Right lung (tissue), 5 donors: ENCODE measurements around the gene FAM227B. TPM values are rescaled to one million over a fixed set of nuclear protein-coding genes. Genes with fewer than 3 reads are reported as not detected.
"Not testable (repeated sequence)": the region's sequence is repeated elsewhere in the genome, so short reads cannot be mapped to it uniquely, and the experiment has no call there.

Experiments used
- DNase-seq, 2 donors: peaks; one replicate each; pipeline ENCODE4 v3.0.0-alpha.2; 2013
- polyA plus RNA-seq, 5 donors: library from polyadenylated mRNA; unstranded; fragments of 120-200 nt; gene quantifications; one replicate each; pipeline versions ENCODE4 v1.2.1 to v1.2.3, GENCODE V29; 2013; ENCODE audit warnings: inconsistent platforms in 1 of 5, low replicate concordance in 1 of 5; ENCODE audit not compliant: insufficient read length in 5 of 5, insufficient read depth in 1 of 5

FAM227B gene
- polyA plus RNA-seq, 5 donors: 12.0 to 17.1 (median 15.6) TPM

DNA sequence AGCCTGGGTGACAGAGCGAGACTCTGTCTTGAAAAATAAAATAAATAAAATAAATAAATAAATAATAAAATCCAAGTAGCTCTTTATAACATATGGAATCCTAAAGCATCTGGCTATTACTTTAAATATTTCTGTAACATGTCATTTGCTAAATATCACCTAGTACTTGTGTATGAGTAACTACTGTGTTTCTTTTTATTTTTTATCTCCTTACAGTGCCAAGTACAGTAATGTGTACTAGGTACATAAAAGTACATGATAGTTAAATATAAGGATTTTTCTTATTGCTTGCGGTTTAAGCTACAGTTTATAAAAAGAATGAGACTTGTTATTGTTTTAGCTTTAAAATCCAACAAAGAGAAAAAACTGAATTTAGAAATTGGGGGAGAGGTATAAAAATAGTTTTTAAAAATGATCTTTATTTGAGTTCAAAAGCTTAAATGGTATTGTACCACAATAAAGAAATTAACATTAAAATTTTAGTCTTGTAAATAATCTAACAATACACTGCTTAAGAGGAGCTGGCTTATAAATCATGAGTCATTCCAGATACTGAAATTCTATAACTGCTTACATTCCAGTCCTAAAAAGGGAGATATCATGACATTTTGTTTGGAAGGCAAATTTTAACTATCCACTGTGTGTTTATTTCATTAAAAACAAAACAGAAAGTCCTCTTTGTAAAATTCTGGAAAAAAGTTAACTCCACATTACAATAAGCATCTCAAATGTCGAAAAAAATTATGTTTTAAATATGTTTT is 124.4 kb downstream of the FAM227B start:
- DNase-seq: no peak

DNA sequence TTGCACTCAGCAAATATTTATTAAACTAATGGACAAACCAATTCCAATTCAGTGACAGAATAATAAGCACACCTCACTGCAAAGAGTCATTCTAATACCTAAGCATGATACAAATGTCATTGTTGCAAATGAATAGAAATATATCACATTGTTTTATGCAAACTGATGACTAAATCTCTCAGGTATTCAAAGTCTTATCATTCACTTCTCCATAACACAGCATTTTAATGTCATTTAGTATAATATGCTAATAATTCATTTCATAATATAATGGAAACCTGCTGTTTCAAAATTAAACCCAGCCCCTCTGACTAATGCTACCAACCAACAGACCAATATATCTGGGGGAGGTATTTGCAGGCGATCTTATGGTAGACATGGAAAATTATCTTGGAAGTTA is 125.8 kb downstream of the FAM227B start:
- DNase-seq: no peak

DNA sequence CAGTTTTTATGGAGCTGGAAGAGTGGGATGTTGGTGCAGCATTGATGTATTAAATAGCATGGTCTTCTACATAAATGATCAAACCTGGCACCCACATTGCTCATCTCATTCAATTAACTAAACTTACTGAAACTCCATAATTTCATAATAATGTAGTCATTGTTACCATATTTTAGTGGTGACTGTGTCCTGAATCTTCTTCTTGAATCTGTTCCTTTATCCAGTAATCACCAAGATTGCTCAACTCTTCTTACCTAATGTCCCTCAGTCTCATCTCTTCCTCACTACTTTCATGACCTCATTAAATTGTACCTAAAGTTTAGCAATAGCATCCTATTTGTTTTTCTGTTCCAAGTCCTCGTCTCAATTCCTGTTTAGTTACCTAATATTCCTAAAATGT is 127.8 kb downstream of the FAM227B start:
- no peak for DNase-seq

DNA sequence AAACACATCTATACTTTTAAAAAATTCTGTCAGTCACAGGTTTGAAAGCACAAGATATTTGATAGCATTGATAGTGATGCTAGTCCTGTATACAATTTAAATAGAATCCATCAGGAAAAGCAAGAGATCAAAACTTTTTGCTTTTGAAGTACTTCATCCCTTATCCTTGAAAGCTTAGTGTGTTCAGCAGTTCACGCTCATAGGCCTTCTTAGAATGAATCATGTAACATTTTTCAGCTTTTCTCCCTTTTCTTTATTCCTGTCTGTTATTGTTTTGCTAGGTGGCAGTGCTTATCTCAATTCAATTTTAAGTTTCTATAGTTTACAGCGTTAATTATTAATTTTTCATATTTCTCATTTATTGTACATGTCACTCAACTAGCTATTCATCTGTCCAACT is 128.5 kb downstream of the FAM227B start:
- DNase-seq: no peak

DNA sequence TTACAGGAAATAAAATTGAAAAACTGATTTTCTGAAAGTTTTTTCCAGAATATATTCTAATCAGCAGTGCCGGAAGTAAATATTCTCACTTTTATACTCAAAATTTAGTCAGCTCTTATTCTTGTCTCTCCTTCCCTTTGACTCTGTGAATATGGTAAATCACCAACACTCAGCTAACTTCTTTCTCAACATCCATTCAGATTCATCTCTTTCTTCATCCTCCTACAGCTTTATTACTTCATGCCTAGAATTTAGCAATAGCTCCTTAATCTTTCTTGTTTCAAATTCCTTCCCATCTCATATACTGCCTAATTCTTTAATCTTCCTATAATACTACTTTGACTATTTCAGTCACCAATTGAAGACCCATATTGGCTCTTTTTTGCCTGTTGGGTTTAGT is 129.7 kb downstream of the FAM227B start:
- no peak for DNase-seq

DNA sequence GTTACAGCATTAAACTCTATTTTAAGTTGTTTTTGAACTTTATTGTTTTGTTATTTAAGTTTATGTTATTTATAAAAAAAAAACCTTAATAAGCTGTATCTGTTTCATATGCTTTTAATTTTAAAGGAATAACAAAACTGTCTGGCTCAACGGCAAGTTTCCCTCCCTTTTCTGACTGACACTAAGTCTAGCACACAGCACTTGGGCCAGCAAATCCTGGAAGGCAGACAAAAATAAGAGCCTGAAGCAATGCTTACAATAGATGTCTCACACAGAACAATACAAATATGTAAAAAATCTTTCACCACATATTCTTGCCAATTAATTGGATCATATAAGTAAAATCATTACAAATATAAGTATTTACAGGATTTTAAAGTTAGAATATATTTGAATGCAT is 135.2 kb downstream of the FAM227B start:
- not testable (repeated sequence) for DNase-seq

DNA sequence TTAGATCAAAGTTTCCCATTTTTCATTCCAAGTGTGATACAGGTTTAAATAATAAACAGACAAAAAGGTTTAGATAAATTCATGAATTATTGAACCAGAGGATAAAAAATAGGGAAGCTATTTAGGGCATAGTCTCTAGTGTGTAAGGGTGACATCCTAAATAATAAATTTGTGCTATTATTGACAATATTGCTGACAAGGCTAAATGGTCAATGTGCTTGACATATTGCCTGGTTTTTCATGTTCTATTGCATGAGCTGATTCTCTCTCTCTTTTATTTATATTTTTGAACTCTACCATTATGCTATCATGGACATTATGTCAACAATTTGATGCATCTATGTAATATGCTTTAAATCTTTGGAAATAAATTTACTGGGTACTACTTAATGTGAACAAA is 141.6 kb downstream of the FAM227B start:
- not testable (repeated sequence) for DNase-seq

DNA sequence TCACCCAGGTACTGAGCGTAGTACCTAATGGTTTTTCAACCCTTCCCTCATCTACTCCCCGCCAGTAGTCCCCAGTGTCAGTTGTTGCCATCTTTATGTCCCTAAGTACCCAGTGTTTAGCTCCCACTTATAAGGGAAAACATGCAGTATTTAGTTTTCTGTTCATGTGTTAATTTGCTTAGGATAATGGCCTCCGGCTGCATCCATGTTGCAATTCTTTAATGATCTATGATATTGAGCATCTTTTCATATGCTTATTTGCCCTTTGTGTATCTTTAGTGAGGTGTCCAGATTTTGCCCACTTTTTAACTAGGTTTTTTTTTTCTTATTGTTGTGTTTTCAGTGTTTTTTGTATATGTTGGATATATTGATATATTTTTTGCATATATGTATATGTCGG is 142.6 kb downstream of the FAM227B start:
- not testable (repeated sequence) for DNase-seq

DNA sequence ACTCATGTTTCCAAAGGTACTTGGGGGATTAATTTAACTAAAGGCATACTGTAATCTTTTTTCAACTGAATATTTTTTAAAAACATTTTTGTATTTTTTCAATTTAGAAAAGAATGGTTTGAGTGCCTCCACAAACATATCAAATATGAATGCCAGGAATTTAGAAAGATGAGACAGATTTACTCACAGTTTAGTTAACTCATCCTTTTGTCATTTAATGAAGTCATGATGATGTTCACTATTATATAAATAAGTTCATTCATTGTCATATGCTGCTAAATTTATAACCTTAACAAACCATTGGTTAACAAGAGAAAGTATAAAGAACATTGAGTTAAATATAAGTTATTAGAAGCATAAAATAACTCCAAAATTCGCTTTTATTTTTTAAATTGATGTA is 147.6 kb downstream of the FAM227B start:
- DNase-seq: no peak

DNA sequence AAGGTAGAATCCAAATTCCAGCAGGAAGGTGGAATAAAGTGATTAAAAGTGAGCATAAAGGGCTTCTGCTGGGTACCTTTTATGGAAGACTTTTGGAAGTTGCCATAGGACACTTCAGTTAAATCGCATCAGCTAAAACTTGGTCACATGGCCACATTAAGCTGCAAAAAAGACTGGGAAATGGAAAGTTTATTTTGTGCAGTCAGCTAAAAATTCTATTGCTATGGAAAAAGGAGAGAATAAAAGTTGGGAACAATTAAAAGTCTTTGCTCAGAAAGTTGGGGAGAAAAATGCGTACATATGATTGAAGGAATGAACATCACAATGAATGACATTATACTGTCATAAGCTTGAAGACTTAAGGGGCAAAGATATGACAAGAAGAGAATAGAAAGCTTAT is 148.3 kb downstream of the FAM227B start:
- no peak for DNase-seq

DNA sequence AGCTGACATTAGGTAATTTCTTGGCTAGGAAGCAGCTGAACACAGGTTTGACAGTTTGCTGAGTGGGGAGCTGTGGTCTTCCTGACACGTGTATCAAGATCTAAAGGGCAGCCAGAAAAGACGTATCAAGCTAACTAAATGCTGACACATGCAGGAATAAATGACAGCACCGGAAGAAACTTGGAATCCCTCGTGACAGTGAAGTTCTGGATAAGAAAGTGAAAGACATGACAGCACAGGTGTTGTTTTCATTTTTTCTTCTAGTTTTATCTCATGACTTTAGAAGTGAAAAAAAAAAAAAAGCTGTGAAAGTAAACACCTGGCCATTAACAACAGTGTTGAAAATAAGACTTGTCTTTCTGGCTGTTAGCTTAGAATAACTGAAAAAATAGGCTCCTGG is 148.9 kb downstream of the FAM227B start:
- DNase-seq: no peak

DNA sequence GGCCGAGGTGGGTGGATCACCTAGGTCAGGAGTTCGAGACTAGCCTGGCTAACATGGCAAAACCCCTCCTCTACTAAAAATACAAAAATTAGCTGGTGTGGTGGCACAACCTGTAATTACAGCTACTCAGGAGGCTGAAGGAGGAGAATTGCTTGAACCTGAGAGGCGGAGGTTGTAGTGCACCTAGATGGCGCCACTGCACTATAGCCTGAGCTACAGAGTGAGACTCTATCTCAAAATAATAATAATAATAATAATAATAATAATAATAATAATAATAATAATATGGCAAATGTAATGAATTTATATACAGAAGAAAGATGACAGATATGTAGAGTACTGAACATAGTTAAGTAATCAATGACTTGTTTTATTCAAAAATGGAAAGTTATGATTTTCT is 149.4 kb downstream of the FAM227B start:
- DNase-seq: not testable (repeated sequence)

DNA sequence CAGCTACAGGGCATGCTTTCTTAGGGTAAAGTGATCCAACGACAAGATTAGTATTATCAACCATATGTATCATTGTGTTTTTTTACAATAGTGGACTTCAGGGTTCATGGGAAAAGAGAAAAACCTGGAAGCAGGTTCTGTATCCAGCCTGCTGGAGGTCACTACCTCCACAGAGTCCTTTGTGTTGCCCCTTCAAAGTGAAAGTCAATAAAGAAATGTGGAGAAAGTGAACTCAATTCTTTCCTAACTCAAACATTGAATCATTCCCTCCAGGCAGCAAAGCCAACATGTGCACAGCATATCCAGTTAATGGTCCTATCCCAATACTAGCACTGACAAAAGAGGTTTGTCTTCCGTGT is 152.2 kb downstream of the FAM227B start:
- DNase-seq: no peak

DNA sequence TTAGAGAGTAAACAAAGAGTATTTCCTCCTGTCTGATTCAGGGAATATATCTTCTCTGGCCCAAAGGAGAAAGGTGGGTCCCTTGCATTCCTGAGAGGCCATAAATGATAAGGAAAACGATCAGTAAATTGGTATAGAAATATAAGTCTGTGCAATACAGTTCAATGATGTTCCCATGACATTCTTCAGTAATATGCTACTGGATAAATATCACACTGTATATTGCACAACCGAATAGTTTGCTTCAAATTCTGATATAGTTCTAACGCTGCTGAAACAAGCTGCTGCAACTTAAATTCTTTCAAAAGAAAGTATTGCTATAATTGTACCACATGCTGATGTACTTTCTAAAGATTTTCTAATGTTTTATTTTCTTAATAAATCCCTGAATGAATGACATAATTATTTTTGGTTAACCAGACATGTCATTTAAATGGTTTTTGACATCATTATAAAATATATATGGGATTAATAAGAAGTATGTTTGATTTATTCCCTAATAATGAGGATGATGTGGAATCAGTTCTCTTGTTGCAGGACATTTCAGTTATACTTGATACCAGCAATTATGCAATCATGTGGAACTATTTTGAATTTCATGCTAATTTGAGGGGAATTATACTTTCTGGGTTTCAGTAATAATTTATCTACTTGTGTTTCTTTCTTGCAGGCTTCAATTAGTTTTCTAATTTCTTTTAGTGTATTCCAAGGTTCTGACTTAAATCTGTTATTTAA is 152.7 kb downstream of the FAM227B start:
- DNase-seq: peak; percentile 27 to 38

DNA sequence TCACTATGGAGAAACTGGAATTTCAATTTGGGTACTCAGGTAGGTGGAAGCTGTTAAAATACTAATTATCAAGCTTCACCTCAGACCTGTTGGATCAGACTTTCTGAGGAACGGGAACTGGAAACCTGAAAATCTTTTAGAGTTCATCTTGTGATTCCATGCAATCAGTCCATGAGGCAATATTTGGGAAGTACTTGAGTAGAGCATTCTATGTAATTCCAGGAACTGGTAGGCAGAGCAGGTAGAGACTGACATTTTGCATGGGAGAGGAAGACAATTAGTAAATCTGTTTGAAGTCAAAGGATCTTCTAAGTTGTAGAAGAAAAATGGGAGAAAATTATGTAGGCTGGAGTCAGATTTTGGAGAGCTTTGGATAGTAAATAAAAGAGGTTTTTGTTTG is 154.5 kb downstream of the FAM227B start:
- DNase-seq: no peak

DNA sequence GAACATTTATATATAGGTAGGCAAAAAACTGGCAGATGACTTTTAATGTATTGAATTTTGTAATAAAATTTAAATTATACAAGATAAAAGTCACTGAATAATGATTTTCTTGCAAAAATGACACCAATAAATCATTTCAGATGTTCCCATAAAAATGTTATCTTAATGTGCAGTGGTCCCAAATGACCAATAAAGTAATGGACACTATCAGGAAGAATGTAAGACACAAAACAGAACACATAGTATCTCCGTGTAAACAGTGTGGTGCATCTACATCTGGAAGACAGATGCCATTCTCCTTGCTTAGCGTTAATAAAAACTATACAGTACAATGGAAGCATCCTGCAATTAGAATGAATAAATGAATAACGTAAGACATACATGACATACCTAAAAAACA is 156.1 kb downstream of the FAM227B start:
- DNase-seq: no peak

DNA sequence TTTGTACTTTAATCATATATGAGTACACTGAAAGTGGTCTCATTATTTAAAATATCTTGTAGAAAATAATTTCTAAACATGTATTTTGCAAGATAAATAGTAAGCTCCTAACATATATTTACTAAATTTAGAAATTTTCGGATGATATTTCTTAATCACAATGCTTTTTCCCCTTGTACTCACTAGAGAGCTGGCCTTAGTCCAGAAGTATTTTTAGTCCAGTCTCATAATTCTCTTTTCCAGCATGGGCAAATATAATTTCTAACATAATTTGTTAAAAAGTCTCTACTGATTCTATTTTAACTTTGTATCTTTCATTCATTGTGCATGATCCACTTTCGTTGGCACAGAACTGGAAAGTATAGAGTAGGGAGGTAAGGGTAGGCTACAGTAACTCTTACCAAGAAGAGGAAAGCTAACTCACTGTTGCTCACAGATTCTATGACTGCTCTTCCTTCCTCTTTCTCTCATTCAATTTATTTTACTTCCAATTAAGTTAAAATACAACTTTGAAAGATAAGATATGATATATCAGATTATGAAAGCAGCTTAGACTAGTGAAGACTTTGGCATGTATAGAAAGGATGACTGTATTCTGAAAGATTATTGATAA is 158.3 kb downstream of the FAM227B start:
- peak in 1 of 2 donors; percentile 34 for DNase-seq

DNA sequence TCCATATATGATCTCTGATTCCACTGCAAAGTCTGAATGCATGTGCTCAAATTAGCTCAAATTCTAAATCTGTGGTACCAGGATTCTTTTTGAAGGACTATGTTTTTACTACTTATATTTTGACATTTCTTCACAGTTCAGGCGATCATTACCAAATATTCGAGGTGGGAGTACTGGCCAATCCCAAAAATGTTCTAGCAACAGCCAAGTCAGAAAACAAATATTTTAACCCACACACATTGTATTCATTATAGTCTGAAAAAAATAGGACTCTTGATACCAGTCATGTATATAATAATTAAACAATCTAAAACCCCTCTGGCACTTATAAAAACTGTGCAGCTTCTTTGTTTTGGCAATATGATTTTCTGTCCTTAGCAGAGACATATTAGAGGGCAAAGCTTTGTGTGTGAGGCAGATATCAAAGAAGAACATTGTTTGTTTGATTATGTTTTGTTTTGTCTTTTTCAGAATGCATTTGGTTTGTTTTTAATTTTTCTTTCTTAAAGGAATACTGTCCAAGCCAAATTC is 160.1 kb downstream of the FAM227B start:
- DNase-seq: no peak

DNA sequence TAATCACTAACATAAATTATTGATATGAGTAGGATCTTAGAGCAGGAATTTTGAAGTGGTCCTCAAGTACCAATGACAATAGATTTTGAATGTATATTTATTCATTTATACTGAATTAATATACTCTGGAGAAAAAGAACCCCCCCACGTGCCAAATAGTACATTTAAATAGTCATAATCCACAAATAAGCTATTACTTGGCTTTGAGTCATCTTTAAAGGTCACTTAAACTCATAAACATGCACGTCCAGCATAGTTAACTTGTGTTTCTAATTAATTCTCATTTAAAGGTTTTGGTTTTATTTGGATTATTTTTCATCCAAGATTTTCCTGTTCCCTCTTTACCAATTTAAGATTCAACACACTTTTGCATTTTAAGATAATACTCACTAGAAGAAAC is 162.5 kb downstream of the FAM227B start:
- no peak for DNase-seq

DNA sequence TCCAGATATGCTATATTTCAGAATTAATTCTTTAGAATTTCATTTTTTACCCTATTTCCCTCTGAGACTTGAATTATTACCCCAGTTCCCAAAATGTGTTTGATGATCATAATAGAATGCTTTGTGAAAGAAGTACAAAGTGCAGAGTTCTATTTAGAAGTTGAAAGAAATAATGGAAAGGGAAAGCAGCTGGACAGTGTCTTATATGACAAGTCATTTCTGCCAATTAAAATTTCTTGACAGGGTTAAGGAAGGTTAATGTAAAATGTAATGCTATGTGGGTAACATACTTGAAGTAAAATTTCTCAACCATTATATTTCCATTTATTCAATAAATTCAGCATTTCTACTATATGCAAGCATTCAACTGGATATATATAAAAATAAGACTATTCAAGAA is 164.5 kb downstream of the FAM227B start:
- no peak for DNase-seq

DNA sequence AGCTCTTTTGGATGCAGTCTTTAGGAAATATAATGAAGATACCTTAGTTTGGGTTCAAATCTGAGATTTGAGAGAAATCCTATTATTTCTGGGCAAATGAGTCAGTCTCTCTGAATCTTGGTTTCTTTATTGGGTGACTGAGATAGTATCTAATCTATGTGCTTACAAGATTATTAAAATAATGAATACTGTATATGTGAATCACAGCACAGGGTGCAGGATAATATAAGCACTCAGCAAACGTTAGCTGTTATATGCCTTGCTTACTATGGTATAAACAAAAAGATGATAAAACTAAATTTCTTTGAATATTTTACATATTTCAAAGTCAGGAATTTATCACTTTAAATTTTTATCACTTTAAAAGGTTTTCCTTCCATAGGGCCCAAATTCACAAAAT is 168.0 kb downstream of the FAM227B start:
- no peak for DNase-seq

DNA sequence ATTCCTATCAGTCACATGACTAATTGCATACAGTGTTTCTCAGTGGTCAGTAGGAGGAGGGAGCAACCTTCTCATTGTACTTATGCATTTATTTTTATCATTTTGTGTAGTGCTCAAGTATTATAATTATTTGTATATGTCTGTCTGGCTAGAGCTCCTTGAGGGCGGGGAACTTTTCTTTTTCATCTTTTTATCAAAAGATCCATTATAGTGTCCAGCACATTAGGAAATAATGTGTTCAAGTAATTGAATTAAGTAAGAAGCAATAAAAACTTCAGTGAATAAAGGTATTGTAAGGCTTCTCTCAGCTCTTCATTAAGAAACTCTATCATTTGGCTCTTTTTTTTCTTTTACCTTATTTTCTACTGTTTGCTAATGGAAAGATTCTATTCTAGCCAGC is 178.8 kb downstream of the FAM227B start:
- DNase-seq: no peak

DNA sequence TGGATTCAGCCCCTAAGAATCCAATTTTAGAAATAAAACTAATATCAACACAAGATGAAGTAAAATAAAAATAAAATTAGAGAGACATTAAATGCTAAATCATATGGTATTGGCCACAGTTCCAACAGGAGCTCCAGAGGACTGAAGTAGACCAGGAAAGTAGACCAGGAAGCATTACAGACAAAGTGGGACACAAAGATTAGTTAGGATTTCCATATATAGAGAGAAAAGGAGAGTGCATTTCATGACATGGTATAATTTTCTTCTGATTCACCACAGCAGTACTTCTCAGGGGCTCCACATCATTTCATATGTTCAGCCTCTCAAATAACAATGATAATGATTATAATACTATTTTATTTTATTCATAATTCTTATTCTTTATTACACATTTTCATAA is 179.3 kb downstream of the FAM227B start:
- no peak for DNase-seq
